GM21576 (cell line): ENCODE measurements around the gene ANKRD12.
"Not testable (repeated sequence)": the region's sequence is repeated elsewhere in the genome, so short reads cannot be mapped to it uniquely, and the experiment has no call there.

ENCODE experiments used
- ATAC-seq: cut with Tn5 transposase; IDR thresholded peaks from one replicate; pipeline ENCODE4 v1.9.1; 2021; ENCODE audit warnings: mild to moderate bottlenecking, moderate library complexity; ENCODE audit not compliant: unreplicated experiment

Gene ANKRD12

DNA sequence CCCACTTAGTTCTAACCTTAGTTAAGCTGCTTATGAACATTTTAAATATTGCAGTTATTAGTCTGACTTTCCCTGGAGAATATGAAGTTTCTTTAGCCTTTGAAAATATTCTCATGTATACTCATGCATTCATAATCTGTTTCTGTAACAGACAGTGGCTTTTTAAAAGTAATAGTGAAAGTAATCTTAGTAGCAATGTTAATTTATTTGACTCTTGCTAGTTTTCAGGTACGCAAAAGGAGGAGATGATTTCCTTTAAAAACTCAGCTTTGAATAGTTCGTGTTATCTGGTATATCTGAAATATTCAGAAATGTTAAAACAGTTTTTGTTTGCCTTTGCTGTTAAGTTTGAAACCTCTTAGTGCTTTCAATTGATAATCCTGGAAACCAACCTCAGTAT, 3.8 kb downstream of the ANKRD12 start:
- no peak for ATAC-seq

DNA sequence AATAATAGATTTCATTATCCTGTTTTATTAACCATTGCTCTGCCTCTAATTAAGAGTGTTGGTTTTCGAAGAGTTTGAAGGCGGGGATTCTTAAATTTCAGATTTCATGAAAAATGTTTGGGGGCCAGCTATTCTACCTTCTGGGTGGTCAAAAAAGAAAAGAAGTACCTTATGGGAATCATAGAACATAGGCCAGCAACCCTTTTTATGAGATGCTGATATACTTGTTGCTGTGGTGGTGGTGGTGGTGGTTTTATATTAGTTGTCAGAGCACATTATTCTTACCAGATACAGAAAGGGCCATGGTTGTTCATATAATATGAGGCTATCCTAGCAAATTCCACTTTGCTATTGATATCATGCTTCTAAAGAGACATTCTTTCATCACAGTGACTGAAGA, 4.4 kb downstream of the ANKRD12 start:
- ATAC-seq, result no peak

DNA sequence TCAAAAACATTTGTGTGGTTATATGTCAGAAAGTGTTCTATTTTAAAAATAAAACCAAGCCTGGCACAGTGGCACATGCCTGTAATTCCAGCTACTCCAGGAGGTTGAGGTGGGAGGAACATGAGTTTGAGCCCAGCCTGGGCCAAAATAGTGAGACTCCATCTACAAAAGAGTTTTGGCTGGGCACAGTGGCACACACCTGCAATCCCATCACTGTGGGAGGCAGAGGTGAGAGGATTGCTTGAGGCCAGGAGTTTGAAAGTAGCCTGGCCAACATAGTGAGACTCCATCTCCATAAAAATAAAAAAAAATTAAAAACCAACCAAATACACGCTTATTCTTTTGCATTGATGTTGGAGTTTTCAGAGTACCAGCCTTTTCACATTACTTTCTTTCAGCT, 9.6 kb downstream of the ANKRD12 start:
- ATAC-seq, result no peak

DNA sequence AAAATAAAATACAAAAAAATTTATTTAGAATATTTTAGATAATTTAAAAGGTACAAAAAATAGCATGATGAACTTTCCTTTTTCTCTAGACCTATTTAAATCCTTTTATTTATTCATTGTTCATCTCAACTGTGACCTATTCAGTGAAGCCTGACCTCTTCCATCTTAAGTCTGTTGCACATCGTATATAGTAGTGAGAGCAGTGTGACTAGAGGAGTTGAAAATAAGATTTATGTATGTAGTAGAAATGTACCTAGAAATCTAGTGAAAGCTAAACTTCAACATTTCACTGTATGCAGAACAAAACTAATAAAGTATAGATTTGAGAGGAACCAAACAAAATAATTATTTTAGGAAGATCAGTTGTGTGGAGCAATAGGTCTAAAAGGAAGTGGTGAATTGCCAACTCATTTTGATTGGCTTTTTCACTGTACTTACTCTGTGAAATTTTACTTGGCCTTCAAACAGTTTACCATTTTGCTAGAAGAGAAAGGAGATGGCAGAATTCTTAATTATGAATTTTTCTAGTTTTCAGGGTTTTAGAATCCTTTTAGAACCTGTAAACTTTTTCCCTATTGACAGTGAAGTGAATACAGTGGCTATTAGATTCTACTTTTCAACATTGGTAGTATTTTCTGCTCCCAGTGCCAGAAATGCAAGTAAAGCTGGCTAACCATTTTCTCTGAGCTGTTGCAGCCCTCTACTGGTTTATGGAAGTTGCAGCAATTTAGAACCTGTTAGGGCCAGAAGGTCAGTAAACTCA, 11.0 kb downstream of the ANKRD12 start:
- ATAC-seq, result peak; percentile 59

DNA sequence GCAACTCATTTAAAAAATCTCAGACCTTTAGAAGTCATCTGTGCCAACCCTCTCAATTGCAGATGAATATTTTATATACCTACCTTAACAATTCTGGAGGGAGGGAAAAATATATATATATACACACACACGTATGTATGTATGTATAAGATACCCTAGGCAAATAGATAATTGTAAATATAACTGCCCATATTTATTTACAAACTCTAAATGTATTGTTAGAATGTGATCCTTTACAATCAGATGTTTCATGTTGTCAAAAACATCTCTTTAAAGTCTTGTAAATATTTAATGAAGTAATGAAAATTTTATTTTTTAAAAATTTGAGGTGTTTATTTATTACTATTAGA, 11.6 kb downstream of the ANKRD12 start:
- no peak for ATAC-seq

DNA sequence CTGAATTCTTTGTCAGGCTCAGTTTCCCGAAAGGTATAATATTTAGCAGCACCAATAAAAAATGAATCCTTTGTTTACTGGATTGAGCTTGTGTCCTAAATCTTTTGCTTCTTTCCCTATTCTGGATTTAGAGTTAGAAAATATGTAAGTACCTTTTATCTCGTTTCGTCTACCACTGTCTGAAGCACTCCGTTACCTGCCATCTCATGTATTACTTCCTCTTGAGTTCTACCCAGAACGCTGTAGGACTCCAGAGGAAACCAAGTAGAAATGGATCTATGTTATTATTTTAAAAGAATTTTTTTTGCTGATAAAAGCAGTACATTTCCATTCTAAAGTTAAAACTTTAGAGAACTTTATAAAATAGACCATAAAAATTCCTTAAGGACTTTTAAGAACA, 13.5 kb downstream of the ANKRD12 start:
- no peak for ATAC-seq

DNA sequence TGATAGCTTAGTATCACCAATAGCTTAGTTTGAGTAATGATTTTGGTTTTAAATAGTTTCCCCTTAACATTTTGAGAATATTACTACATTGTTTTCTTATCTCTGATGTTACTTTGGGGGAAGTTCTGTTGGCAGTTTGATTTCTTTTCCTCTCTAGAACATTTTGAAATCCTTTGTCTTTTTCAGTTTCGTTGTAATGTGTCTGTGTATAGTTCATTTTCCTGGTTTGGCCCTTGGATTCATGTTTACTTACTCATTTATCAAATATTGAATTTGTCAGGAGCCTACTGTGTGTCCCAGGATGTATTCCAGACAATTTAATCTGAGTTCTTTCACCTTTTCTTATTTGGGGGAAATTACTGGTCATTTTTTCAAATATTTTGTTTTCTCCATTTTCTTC, 16.7 kb downstream of the ANKRD12 start:
- ATAC-seq, result no peak

DNA sequence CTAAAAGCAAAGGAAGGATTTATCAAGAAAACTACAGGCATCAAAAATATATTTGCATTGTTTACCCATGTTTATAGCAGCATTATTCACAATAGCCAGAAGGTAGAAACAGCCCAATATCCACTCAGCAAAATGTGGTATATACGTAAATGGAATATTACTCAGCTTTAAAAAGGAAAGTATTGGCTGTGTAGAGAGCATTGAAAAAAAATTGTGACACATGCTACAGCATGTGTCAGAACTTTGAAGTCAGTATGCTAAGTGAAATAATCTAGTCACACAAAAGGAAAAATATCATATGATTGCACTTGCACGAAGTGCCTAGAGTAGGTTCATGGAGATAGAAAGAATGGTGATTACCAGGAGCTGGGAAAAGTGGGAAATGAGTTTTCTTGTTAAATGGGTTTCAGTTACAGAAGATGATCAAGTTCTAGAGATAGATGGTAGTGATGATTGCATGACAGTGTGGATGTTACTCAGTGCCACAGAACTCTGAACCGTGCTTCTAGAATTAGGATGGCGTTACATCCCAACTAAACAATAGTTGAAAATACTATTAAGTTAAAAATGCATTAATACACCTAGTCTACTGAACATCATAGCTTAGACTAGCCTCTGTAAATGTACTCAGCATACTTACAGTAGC, 20.1 kb downstream of the ANKRD12 start:
- no peak for ATAC-seq

DNA sequence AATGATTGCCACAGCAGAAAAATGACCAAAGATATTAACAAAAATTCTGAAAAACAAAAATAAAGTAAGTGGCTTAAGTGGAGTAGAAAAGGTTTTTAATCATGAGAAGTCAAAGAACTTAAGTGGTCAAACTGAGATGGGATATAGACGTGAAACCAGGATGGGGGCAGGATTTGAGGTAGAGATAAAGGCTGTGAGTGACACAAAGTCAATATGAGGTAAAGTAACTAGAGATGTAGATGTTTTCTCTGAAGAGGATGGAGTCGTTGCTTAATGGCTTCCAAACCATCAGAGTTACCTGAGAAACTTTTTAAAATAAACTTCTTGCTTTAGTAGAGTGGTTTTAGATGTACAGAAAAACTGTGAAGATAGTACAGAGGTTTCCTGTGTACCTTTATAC, 21.2 kb downstream of the ANKRD12 start:
- ATAC-seq, result no peak

DNA sequence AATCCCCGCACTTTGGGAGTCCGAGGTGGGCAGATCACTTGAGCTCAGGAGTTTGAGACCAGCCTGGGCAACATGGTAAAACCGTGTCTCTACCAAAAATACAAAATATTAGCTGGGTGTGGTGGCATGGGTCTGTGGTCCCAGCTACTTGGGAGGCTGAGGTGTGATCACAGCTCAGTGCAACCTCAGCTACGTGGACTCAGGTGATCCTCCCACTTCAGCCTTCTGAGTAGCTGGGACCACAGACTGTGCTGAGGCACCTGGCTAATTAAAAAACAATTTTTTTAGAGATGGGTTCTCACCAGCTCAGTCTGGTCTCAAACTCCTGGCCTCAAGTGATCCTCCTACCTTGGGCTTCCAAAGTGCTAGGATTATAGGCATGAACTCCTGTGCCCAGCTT, 23.4 kb downstream of the ANKRD12 start:
- ATAC-seq, result no peak

DNA sequence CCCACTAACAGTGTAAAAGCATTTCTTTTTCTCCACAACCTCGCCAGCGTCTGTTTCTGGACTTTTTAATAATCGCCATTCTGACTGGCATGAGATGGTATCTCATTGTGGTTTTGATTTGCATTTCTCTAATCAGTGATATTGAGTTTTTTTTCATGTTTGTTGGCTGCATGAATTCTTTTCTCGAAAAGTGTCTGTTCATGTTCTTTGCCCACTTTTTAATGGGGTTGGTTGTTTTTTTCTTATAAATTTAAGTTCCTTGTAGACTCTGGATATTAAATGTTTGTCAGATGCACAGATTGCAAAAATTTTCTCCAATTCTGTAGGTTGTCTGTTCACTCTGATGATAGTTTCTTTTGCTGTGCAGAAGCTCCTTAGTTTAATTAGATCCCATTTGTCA, 26.1 kb downstream of the ANKRD12 start:
- ATAC-seq, result not testable (repeated sequence)

DNA sequence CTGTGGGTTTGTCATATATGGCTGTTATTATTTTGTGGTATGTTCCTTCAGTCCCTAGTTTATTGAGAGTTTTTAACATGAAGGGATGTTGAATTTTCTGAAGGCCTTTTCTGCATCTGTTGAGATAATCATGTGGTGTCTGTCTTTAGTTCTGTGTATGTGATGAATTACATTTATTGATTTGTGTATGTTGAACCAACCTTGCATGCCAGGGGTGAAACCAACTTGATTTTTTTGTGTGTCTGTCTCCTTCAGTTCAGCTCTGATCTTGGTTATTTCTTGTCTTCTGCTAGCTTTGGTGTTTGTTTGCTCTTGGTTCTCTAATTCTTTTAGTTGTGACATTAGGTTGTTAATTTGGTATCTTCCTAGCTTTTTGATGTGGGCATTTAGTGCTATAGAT, 27.6 kb downstream of the ANKRD12 start:
- ATAC-seq, result not testable (repeated sequence)

DNA sequence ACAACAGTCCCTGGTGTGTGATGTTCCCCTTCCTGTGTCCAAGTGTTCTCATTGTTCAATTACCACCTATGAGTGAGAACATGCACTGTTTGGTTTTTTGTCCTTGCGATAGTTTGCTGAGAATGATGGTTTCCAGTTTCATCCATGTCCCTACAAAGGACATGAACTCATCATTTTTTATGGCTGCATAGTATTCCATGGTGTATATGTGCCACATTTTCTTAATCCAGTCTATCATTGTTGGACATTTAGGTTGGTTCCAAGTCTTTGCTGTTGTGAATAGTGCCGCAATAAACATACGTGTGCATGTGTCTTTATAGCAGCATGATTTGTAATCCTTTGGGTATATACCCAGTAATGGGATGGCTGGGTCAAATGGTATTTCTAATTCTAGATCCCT, 29.3 kb downstream of the ANKRD12 start:
- ATAC-seq, result not testable (repeated sequence)

DNA sequence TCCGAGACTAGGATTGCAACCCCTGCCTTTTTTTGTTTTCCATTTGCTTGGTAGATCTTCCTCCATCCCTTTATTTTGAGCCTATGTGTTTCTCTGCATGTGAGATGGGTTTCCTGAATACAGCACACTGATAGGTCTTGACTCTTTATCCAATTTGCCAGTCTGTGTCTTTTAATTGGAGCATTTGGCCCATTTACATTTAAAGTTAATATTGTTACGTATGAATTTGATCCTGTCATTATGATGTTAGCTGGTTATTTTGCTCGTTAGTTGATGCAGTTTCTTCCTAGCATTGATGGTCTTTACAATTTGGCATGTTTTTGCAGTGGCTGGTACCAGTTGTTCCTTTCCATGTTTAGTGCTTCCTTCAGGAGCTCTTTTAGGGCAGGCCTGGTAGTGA, 32.9 kb downstream of the ANKRD12 start:
- not testable (repeated sequence) for ATAC-seq

DNA sequence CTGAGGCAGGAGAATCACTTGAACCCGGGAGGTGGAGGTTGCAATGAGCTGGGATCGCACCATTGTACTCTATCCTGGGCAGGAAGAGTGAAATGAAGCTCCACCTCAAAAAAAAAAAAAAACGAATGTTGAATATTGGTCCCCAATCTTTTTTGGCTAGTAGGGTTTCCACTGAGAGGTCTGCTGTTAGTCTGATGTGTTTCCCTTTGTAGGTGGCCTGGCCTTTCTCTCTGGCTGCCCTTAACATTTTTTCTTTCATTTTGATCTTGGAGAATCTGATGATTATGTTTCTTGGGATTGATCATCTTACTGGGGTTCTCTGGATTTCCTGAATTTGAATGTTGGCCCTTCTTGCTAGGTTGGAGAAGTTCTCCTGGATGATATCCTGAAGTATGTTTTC, 35.3 kb downstream of the ANKRD12 start:
- ATAC-seq, result not testable (repeated sequence)

DNA sequence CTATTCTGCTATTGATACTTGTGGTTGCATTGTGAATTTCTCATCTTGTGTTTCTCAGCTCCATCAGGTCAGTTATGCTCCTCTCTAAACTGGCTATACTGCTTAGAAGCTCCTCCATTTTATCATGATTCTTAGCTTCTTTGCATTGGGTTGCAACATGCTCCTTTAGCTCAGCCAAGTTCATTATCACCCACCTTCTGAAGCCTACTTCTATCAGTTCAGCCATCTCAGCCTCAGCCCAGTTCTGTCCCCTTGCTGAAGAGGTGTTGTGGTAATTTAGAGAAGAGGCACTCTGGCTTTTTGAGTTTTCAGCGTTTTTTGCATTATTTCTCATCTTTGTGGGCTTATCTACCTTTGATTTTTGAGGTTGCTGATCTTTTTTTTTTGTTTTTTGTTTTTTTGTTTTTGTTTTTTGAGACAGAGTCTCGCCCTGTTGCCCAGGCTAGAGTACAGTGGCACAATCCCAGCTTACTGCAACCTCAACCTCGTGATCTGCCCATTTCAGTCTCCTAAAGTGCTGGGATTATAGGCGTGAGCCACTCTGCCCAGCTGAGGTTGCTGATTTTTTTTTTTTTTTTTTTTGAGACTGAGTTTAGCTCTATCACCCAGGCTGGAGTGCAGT, 36.0 kb downstream of the ANKRD12 start:
- no peak for ATAC-seq

DNA sequence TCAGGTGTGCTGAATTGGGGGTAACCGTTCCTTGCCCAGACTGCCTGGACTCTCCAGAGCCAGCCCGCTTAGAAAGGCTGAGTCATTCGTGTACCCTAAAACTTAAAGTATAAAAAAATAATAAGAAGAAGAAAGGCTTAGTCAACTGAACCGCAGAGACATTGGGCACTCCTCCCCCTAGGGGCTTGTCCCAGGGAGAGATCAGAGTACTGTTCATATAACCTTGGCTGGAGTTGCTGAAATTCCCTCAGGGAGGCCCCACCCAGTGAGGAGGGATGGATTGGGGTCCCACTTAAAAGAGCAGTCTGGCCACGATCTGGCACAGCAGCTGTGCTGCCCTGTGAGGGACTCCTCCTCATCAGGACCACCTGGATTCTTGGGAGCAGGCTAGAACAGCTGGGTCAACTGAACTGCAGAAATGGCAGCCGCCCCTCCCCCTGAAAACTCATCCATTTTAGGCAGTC, 37.2 kb downstream of the ANKRD12 start:
- ATAC-seq, result no peak

DNA sequence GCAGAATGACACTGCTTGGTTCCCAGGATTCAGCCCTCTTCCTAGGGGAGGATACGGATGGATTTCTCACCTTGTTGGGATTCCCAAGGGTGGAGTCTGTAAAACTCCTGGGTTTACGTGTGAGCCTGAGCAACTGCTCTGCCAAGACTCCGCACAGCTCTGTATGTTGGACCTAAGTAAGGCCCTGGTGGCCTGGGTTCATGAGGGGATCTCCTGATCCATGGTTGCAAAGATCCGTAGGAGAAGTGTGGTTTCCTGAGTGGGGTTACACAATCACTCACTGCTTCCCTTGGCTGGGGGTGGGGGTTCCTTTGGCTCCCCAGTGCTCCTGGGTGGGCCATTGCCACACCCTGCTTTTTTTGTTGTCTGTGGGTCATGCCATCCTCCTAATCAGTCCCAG, 37.7 kb downstream of the ANKRD12 start:
- no peak for ATAC-seq

DNA sequence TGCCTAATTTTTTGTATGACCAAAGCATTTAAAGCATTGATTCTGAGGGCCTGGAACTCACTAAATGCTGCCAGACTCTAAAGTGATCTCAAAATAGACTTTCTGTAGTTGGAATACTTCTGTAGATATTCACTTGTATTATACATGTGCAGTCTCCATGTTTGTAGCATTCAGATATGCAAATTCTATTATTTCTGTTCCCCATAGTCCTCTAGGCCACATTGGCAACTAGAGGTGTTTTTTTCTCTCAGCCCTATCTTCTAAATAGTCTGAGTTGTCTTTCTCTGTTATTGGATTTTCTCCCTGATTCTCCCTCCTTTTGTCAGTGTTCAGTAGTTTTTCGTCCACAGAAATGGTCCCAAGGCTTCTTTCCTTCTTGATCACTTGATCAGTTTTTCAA, 38.5 kb downstream of the ANKRD12 start:
- no peak for ATAC-seq

DNA sequence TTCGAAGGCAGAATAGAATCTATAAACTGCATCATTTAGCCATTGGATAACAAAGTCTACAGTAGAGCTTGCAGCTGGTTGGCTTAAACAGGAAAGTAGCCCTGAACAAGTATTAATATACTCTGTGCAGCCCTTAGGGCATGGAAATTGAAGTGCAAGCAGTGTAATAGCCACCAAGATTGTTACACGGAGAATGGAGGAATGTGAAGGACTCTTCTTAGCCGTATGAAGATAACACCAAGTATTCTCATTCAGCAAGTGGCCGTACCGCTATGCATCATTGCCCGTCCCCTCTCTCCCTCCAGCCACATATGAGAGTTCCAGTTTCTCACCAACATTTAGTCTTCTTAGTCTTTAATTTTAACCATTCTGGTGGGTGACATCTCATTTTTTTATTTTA, 40.5 kb downstream of the ANKRD12 start:
- ATAC-seq, result no peak

DNA sequence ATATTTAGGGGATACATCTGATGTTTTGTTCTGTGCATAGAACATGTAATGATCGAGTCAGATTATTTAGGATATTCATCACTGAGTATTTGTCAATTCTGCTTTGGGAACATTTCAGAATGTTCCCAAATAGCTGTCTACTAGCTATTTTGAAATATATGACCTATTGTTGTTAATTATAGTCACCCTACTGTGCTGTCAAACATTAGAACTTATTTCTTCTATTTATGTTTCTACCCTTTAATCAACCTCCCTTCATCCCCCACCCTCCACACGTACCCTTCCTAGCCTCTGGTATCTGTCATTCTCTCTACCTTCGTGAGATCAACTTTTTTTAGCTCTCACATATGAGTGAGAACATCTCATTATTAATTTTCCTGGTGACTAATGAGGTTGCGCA, 40.9 kb downstream of the ANKRD12 start:
- ATAC-seq, result no peak

DNA sequence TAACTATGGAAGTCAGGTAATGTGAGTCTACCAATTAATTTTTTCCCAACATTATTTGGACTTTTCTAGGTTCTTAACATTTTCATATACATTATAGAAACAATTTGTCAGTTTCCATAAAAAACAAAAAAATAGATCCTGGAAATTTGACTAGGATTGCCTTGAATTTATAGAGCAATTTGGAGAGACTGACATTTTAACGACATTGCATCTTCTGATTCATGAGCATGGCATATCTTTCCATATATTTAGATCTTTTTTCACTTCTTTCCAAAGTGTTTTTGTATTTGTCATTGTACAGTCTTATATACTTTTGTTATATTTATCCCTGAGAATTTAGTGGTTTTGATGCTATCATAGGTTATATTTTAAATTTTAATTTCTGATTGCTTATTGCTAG, 42.0 kb downstream of the ANKRD12 start:
- no peak for ATAC-seq
